ENCODE data around the gene RSAD2.

Gene RSAD2

GRCh38 chr2:6943523-6943922, 65.9 kb downstream of the RSAD2 start:
- no peaks in the 10 kb centered on the region for H3K27me3 Mint-ChIP-seq (ENCODE audit: low read depth)
- no peak for TF ChIP-seq CTCF (IDR thresholded peaks at IDR 0.05; ENCODE audit: unreplicated experiment in 3 of 3)
- peak overlapping the region in 2 of 3 experiments; percentile 30 to 45 for H3K27ac Mint-ChIP-seq
- H3K36me3 Mint-ChIP-seq (ENCODE audit: low read depth) = peaks cover 53% of the 10 kb centered on the region
- H3K9me3 Mint-ChIP-seq = no peaks in the 10 kb centered on the region
- H3K4me1 Mint-ChIP-seq = peaks cover 47% of the 10 kb centered on the region
- H3K4me3 Mint-ChIP-seq = no peak overlapping the region

GRCh38 chr2:6943971-6944370, 66.4 kb downstream of the RSAD2 start:
- Mint-ChIP-seq H3K4me3 (no peak overlapping the region), H3K36me3 (ENCODE audit: low read depth) (peaks cover 57% of the 10 kb centered on the region), H3K4me1 (peaks cover 45% of the 10 kb centered on the region), H3K27me3 (ENCODE audit: low read depth) (no peaks in the 10 kb centered on the region), H3K9me3 (no peaks in the 10 kb centered on the region), H3K27ac (peak overlapping the region in 2 of 3 experiments; percentile 30 to 45)
- TF ChIP-seq CTCF (IDR thresholded peaks at IDR 0.05; ENCODE audit: unreplicated experiment in 3 of 3) = no peak

- H3K27ac Mint-ChIP-seq = no peak overlapping the region
Observed at GRCh38 chr2:6944555-6944954, 67.0 kb downstream of the RSAD2 start.

GRCh38 chr2:6945087-6945813, 67.7 kb downstream of the RSAD2 start:
- Mint-ChIP-seq H3K9me3 (no peaks in the 10 kb centered on the region), H3K36me3 (ENCODE audit: low read depth) (peaks cover 57% of the 10 kb centered on the region), H3K27me3 (ENCODE audit: low read depth) (no peaks in the 10 kb centered on the region), H3K4me3 (no peak overlapping the region), H3K27ac (peak overlapping the region; percentile 2 to 47 (median 31)), H3K4me1 (peaks cover 41% of the 10 kb centered on the region)
- TF ChIP-seq CTCF (IDR thresholded peaks at IDR 0.05; ENCODE audit: unreplicated experiment in 3 of 3) = no peak

More at GRCh38 chr2:6944555-6944954, 67.0 kb downstream of the RSAD2 start:
- Mint-ChIP-seq H3K27me3 (ENCODE audit: low read depth) (no peaks in the 10 kb centered on the region), H3K9me3 (no peaks in the 10 kb centered on the region), H3K4me3 (no peak overlapping the region), H3K36me3 (ENCODE audit: low read depth) (peaks cover 57% of the 10 kb centered on the region), H3K4me1 (peaks cover 41% of the 10 kb centered on the region)
- TF ChIP-seq CTCF (IDR thresholded peaks at IDR 0.05; ENCODE audit: unreplicated experiment in 3 of 3) = no peak

GRCh38 chr2:6945821-6946220, 68.2 kb downstream of the RSAD2 start:
- Mint-ChIP-seq H3K36me3 (ENCODE audit: low read depth) (peaks cover 56% of the 10 kb centered on the region), H3K9me3 (no peaks in the 10 kb centered on the region)

More at GRCh38 chr2:6945821-6946220, 68.2 kb downstream of the RSAD2 start:
- H3K27ac Mint-ChIP-seq = peak overlapping the region; percentile 2 to 47 (median 31)
- no peaks in the 10 kb centered on the region for H3K27me3 Mint-ChIP-seq (ENCODE audit: low read depth)
- TF ChIP-seq CTCF (IDR thresholded peaks at IDR 0.05; ENCODE audit: unreplicated experiment in 3 of 3) = no peak
- H3K4me1 Mint-ChIP-seq = peaks cover 37% of the 10 kb centered on the region
- H3K4me3 Mint-ChIP-seq = no peak overlapping the region
